Activated CD8-positive, alpha-beta memory T cell treated with anti-CD3 and anti-CD28 coated beads for 24 hours (primary cell): ENCODE results near the gene NRN1.
"Not testable (repeated sequence)": the region's sequence is repeated elsewhere in the genome, so short reads cannot be mapped to it uniquely, and the experiment has no call there.

Experiments used
- DNase-seq: peaks from one replicate; pipeline ENCODE4 v3.0.0-alpha.2; 2020

NRN1 gene, protein sequence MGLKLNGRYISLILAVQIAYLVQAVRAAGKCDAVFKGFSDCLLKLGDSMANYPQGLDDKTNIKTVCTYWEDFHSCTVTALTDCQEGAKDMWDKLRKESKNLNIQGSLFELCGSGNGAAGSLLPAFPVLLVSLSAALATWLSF

GRCh38 chr6:6006428-6007365 lies at the start of gene NRN1:
TSS of gene NRN1 (minus strand) at chr6:6006925. CDS start at chr6:6006749, 176 bp downstream.
- no peak for DNase-seq

- DNase-seq, result no peak
Observed at GRCh38 chr6:6052216-6052615, 45.5 kb upstream of the NRN1 start.

DNA sequence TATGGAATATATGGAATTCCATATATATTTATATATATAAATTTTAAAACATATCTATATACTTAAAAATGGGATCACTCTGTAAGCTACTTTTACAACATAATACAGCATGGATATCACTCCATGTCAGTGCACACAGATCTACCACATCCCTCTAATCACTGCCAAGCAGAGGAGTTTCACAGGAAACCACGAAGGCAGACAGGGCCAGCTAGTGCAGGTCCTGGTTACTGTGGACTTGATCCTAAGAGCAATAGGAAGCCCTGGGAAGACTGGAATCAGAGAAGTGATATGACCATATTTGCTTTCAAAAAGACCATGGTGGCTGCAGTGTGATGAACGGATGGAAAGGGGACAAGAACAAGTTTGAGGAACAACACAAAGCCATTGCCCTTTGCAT lies 40.0 kb upstream of the NRN1 start:
- no peak for DNase-seq

GRCh38 chr6:6039946-6040509 lies 33.3 kb upstream of the NRN1 start:
- no peak for DNase-seq

DNA sequence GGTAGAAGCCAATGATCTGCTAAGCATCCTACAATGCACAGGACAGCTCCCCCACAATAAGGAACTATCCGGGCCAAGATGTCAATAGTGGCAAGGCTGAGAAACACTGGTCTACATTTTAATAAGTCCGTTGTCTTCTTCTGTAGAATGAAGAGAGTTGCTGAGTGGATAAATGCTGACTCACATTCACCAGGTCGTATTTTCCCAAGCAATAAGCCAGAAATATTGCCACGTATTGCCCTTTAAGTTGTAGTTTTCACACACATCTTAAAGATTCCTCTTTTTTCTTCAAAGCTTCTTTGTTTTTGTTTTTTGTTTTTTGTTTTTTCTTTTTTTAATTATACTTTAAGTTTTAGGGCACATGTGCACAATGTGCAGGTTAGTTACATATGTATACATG lies 30.5 kb upstream of the NRN1 start:
- no peak for DNase-seq

GRCh38 chr6:6033858-6034257 lies 27.1 kb upstream of the NRN1 start:
- DNase-seq, result no peak

DNA sequence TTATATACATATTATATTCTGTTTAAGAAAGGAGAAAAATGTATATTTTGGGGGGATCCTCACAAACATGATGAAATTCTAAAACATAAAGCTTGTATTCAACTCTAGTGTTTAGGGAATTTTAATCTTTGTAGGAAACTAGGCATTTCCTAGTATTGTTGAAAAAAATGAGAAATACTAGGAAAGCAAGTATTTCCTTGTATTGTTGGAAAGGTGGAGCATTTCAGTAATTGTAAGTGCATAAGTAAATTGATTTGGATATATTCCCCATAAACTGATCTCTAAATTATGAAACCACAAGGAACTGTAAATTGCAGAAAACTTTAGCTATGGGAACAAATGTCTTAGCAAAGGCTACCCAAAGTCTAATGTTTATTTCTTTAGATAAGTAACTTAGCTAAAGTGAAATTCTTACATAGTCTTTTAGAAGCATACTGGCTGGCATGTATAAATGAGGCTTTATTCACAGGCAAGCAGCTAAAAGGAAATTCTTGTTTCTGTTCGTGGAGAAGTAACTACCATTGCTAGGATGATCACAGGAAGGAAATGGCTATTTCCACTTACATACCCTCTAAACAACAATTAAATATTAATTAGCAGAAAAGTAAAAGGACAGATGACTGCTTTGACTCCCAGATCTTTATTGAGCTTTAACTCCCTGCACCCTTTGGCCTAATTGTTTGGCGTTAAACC lies 19.9 kb upstream of the NRN1 start:
- DNase-seq, result no peak

- DNase-seq, result no peak
Observed at GRCh38 chr6:6025736-6026135, 19.0 kb upstream of the NRN1 start.

DNA sequence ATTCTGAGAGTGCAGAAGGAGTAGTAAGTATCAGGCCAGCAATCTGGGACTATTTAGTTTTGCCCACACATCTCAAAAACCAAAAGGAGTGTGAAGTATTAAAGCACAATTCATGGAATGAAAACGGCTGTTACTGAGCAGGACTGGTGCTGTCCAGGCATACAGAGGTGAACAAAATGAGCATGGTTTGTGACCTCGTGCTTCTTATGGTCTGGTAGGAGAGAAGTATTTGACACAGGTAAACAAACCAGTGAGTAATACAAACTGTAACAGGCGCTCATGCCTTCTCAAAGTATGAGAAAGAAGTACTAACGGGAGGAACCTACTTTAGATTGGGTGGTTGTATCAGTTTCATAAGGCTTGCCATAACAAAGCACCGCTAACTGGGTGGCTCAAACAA lies 17.5 kb upstream of the NRN1 start:
- no peak for DNase-seq

DNA sequence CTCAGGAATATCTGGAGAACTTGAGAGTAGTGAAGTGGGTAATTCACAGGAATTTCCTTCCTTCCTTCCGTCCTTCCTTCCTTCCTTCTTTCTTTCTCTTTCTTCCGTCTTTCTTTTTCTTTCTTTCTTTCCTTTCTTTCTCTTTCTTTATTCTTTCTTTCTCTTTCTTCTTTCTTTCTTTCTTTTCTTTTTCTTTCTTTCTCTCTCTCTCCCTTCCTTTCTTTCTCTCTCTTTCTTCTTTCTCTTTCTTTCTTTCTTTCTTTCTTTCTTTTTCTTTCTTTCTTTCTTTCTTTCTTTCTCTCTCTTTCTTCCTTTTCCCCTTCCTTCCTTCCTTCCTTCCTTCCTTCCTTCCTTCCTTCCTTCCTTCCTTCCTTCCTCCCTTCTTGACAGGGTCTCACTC lies 16.1 kb upstream of the NRN1 start:
- DNase-seq, result not testable (repeated sequence)

GRCh38 chr6:6008648-6009421 lies 2.1 kb upstream of the NRN1 start:
- DNase-seq, result peak; percentile 79

DNA sequence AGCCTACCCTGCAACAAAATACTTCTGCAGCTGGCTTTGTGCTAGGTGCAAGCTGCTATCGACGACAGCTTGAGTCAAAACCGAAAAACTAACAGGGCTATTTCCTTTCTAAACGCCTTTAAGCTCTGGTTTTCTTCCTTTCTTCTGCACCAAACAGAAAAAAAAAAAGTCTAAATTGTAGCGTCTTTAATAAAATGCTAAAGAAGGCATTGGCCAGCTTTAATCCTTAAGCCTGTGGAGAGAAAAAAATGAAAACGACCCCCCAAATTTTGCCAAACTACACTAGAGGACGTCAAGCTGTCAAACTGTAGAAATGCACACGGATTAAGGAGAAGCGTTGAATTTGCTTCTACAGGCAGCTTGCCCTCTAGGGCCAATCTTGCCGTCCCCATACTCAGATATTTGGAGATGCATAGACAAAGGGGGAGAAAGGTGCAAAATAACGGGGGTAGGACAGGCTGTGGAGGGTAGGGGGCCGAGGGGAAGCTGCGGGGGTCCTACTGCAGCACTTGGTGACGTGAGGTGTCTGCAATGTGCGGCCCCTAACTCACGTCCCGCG lies 1.4 kb upstream of the NRN1 start:
- DNase-seq, result no peak

- DNase-seq, result no peak
Observed at GRCh38 chr6:6007366-6008088, 802 bp upstream of the NRN1 start.

DNA sequence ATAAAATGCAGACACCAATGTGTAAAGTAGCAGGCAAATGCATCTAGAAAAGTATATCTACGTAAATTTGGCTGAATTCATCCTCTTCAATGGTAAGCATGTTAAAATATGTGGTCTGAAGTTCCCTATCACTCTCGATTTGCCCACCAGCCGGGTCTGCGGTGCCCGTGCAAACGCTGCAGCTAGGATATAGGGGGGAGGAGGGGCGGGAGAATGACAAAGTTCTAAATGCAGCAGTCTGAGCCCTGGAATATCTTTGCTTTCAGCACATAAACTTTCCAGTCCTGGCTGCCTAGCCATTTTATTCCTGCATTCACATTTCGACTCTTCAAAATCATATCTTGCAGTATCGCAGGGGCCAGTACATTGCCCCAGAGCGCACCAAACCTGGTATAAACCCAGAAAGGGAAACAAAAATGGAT lies 708 bp downstream of the NRN1 start:
- DNase-seq, result no peak

- no peak for DNase-seq
Observed at GRCh38 chr6:6005051-6006005, 1.4 kb downstream of the NRN1 start.

DNA sequence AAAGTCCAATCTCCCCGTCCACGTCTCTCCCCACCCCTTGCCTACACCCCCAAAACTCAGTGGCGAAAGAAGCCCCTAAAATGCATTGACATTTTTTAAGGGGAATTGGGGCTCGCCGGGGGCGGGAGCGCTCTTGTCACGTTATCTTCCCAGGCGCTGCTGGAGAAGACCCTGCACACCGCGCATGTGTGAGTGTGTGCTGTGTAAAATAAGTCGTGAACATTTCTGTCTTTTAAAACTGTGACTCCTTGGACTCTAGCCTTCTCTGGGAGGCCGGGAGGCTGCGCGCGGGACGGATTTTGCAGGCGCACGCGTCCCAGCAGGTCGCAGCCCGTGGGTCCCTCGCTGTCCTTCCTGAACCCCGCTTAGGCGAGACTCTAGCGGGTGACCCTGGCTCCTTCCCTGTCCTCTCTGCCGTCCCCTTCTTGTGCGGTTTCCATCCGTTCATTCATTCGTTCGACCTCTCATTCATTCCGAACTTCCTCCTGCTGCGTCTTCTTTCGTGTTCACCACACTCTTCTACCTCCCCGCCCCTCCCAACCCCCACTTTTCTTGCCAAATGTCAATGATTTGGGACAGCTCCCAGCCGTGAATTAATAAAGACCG lies 2.2 kb downstream of the NRN1 start:
- DNase-seq, result no peak

DNA sequence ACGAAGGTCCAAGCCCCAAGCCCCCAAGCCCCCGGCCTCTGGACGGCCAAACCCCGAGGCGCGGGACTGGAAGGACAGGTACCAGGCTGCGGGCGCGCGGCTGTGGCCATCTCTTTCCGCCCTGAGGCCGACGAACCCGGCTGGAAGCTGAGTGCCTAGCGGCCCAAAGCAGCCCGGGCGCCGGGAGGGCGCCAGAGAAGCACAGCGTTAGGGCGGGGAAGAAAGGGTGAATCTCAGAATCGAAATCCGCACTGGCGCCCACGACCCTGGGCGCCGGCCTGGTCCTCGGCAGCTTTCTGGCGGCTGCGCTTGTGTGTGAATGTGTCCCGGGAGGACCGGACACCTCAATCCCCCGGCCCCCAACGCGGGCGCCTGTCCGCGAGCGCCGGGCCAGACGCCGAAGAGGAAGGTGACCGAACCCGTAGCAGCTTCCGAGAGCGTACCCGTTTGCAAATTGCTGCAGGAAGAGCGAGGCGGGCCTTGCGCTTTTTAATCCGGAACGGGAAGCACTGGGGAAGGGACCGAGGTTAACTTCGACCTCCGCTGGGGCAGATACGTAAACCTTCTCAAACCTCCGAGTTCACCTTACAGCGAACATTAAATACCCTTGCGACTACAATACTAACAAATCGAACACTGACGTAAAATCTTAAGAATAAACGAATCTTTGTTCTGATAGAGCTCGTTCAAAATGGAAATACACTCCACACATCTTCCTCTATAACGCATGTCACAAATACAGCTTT lies 2.9 kb downstream of the NRN1 start:
- DNase-seq, result peak; percentile 68

GRCh38 chr6:6002848-6003620 lies 3.7 kb downstream of the NRN1 start:
- DNase-seq, result peak; percentile 67
